GM23248 (cell line): ENCODE data around the gene ATP1A2.

Experiments used
- EZH2 ChIP-seq: fragments of 200-600 bp; sonication (generic); IDR thresholded peaks from 2 replicates; pipeline ENCODE4 v1.6.1; 2018; ENCODE audit warnings: antibody characterized with exemption, mild to moderate bottlenecking; ENCODE audit not compliant: insufficient read depth, poor library complexity, severe bottlenecking
- EZH2phosphoT487 ChIP-seq: fragments of 200-600 bp; sonication (generic); IDR thresholded peaks from 2 replicates; pipeline ENCODE4 v1.6.1; 2018; ENCODE audit warnings: antibody characterized with exemption, moderate library complexity, mild to moderate bottlenecking, low read depth; ENCODE audit not compliant: insufficient read depth

DNA sequence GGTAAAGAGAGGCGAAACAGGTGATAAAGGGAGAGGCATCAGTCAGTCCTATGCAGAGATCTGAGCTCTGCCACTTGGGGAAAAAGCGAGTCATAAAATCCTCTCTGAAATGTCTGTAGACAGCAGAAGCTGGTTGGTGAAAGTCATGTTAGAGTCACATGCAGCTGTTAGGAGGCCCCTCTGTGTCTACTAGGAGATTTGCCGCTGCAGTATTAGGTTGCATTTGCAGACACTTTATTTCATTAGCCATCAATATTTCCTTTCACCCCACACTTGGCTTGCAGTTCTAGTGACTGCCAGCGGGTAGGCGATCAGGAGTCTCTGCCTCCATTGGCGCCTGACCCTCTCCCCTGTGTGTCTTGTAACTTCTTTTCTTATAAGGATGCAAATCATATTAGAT lies 52.0 kb downstream of the ATP1A2 start:
- TF ChIP-seq EZH2 (no peak), EZH2phosphoT487 (no peak)
